Naive thymus-derived CD4-positive, alpha-beta T cell (primary cell): ENCODE data around the gene TOX2. TPM values are rescaled to one million over a fixed set of nuclear protein-coding genes. Genes with fewer than 3 reads are reported as not detected.

Experiments used
- ATAC-seq: fragments of 150-1000 bp; cut with Tn5 transposase; 2 replicates; pipeline ENCODE4 v1.10.0; 2021; ENCODE audit warnings: mild to moderate bottlenecking, moderate library complexity
- CTCF ChIA-PET: fragments of 350-600 bp; sonication (Branson Sonifier 250); formaldehyde crosslinking; loops from one replicate; lab custom pipeline; 2021; ENCODE audit warnings: antibody characterized with exemption; lab: Charles Lee
- POLR2A ChIA-PET: fragments of 350-600 bp; sonication (Branson Sonifier 250); formaldehyde crosslinking; loops from one replicate; lab custom pipeline; 2021; ENCODE audit warnings: antibody characterized with exemption, inconsistent platforms; lab: Charles Lee
- DNase-seq, 9 donors: peaks; one replicate each; pipeline versions ENCODE4 v3.0.0 to v3.0.0-alpha.2; 2020 to 2022; ENCODE audit warnings: mixed read lengths in 1 of 9
- H3K27ac ChIP-seq: one replicate; pipeline ENCODE4 v1.7.0; 2013; ENCODE audit warnings: mild to moderate bottlenecking, low read depth, low read length, moderate library complexity
- H3K27me3 ChIP-seq, 2 donors: one replicate each; pipeline ENCODE4 v1.7.0; 2013; ENCODE audit warnings: low read length in 2 of 2, mild to moderate bottlenecking in 2 of 2, moderate library complexity in 2 of 2; ENCODE audit not compliant: control insufficient read depth in 2 of 2, insufficient read depth in 2 of 2
- H3K36me3 ChIP-seq, 3 experiments: 1 replicate in 2 of 3; 2 replicates in 1 of 3; pipeline ENCODE4 v1.7.0; 2013; ENCODE audit warnings: low read length in 3 of 3, mild to moderate bottlenecking in 3 of 3, moderate library complexity in 1 of 3; ENCODE audit not compliant: insufficient read depth in 3 of 3, control insufficient read depth in 2 of 3
- H3K4me1 ChIP-seq, 2 donors: one replicate each; pipeline ENCODE4 v1.7.0; 2013; ENCODE audit warnings: low read length in 2 of 2, mild to moderate bottlenecking in 2 of 2, moderate library complexity in 1 of 2; ENCODE audit not compliant: control insufficient read depth in 2 of 2, insufficient read depth in 2 of 2
- H3K4me3 ChIP-seq: 2 replicates; pipeline ENCODE4 v1.7.0; 2013; ENCODE audit warnings: mild to moderate bottlenecking, low read length
- H3K9me3 ChIP-seq, 3 experiments: 1 replicate in 2 of 3; 2 replicates in 1 of 3; pipeline ENCODE4 v1.7.0; 2013; ENCODE audit warnings: low read length in 3 of 3; ENCODE audit not compliant: control insufficient read depth in 2 of 3
- H3K27ac Mint-ChIP-seq, 9 donors: one replicate each; pipeline ENCODE4 v1.8.0; 2020 to 2022; ENCODE audit warnings: mixed read lengths in 9 of 9, mild to moderate bottlenecking in 8 of 9, moderate library complexity in 5 of 9, inconsistent platforms in 2 of 9
- H3K27me3 Mint-ChIP-seq, 5 donors: one replicate each; pipeline ENCODE4 v1.8.0; 2021 to 2022; ENCODE audit warnings: mixed read lengths in 5 of 5, mild to moderate bottlenecking in 1 of 5
- H3K36me3 Mint-ChIP-seq, 5 donors: one replicate each; pipeline ENCODE4 v1.8.0; 2020 to 2022; ENCODE audit warnings: mixed read lengths in 5 of 5, mild to moderate bottlenecking in 3 of 5, inconsistent platforms in 1 of 5
- H3K4me1 Mint-ChIP-seq, 7 donors: one replicate each; pipeline ENCODE4 v1.8.0; 2020 to 2022; ENCODE audit warnings: mixed read lengths in 7 of 7, mild to moderate bottlenecking in 3 of 7, inconsistent platforms in 1 of 7
- H3K4me3 Mint-ChIP-seq, 10 donors: one replicate each; pipeline ENCODE4 v1.8.0; 2020 to 2022; ENCODE audit warnings: mild to moderate bottlenecking in 10 of 10, mixed read lengths in 10 of 10, moderate library complexity in 6 of 10, inconsistent platforms in 2 of 10
- H3K9me3 Mint-ChIP-seq, 11 donors: one replicate each; pipeline ENCODE4 v1.8.0; 2020 to 2022; ENCODE audit warnings: mixed read lengths in 11 of 11, mild to moderate bottlenecking in 4 of 11, inconsistent platforms in 1 of 11, moderate library complexity in 1 of 11
- intact Hi-C, 2 donors: fragments of 100-400 bp; cut with micrococcal nuclease; formaldehyde crosslinking; loops; one replicate each; pipeline ENCODE4 v1.15.1; 2023
- polyA plus RNA-seq, 2 donors: library from polyadenylated mRNA; unstranded; fragments of 300-500 nt; fragmentation: Illumina TruSeq; gene quantifications; one replicate each; pipeline ENCODE4 v1.2.3, GENCODE V29; 2021
- total RNA-seq, 6 experiments: library from RNA in 5 of 6; stranded (reverse) in 5 of 6; gene quantifications; 1 replicate in 5 of 6; 2 replicates in 1 of 6; pipeline ENCODE4 v1.2.3 and lab custom pipeline; 2021 to 2026

TOX2 gene
- total and polyA plus RNA-seq, 7 experiments from 2014 or later = 0.22 to 7.1 (median 1.5) TPM

DNA sequence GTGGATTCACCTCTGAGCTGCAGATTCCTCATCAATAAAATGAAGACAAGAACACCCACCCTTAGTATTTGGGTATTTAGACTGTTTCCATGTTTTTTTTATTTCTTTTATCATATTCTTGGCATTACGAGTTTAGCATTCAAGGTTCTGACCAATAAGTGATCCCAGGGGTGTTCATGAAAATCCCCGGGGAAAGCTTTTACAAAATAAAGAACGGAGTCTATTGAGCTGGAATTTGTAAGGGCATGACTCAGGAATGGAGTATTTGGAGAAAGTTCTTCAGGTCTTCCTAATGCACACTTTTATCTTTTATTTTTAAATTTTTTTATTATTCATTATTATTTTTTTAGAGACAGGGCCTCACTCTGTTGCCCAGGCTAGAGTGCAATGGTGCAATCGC lies 19.4 kb upstream of the TOX2 start:
- Mint-ChIP-seq H3K27me3 (peaks cover 0 to 42% (median 5%) of the 10 kb centered on the region in 5 donors), H3K4me1 (no peaks in the 10 kb centered on the region), H3K9me3 (peaks cover 5 to 37% (median 18%) of the 10 kb centered on the region in 11 donors), H3K4me3 (no peak overlapping the region), H3K36me3 (peaks cover 0 to 9% (median 5%) of the 10 kb centered on the region in 5 donors), H3K27ac (no peak overlapping the region)
- peaks cover 0 to 3% (median 0%) of the 10 kb centered on the region in 3 experiments for H3K9me3 ChIP-seq
- no peaks in the 10 kb centered on the region for H3K36me3 ChIP-seq
- no peak overlapping the region for H3K27ac ChIP-seq
- no peaks in the 10 kb centered on the region for H3K4me1 ChIP-seq
- intact Hi-C loops = no loop called here
- ChIA-PET CTCF (no interaction called here), POLR2A (no interaction called here)
- ATAC-seq (no peak), DNase-seq (no peak)
- H3K27me3 ChIP-seq = no peaks in the 10 kb centered on the region
- H3K4me3 ChIP-seq = no peak overlapping the region

DNA sequence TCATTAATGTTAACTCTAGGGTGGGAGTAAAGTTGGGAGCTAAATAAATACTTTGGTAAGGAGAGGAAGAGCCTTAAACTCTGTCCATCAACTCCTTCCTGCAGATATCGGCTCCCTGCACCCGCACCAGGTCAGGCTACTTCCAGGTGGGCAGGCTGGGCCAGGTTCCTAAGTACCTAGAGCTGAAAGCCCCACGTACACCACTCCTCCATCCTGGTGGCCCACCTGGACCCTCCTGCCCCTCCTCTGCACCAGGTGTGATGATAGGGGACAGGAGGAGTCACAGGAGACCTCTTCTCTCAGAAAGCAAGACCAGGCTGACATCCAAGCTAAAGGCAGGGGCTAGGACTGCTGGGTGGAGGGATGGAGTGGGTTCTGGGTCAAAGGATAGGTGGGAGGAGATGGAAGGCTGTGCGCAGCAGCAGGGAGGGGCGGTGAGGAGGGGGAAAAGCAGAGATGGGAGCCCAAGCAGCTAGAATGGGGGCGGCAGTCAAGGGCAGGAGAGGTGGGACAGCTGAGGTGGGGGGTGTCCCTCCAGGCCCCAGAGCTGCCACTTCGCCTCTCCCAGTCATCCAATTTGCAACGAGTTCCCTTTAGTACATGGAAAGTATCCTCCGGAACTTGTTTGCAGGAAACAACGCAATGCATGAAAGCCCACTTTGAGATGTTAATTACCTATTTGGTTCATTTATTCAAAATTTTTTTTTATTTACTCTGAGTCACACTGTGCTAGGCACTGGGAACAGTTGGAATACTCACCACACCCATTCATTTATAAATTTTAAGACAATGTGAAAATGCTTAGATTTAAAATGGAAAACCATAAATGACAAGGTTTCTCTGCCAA lies 15.2 kb upstream of the TOX2 start:
- peaks cover 0 to 11% (median 0%) of the 10 kb centered on the region in 11 donors for H3K9me3 Mint-ChIP-seq
- Histone ChIP-seq H3K9me3 (no peaks in the 10 kb centered on the region), H3K4me3 (no peak overlapping the region), H3K27me3 (no peaks in the 10 kb centered on the region), H3K4me1 (no peaks in the 10 kb centered on the region), H3K27ac (no peak overlapping the region), H3K36me3 (no peaks in the 10 kb centered on the region)
- intact Hi-C loops = no loop called here
- ATAC-seq (no peak), DNase-seq (no peak)
- CTCF ChIA-PET = interaction anchor here (0.6 kb wide), 1 partner anchor 217 kb away, joined by 3 read pairs; no protein-coding TSS in a partner anchor
- H3K4me3 Mint-ChIP-seq = no peak overlapping the region
- no peaks in the 10 kb centered on the region for H3K4me1 Mint-ChIP-seq
- H3K27ac Mint-ChIP-seq = no peak overlapping the region
- POLR2A ChIA-PET = no interaction called here
- H3K27me3 Mint-ChIP-seq = peaks cover 0 to 24% (median 5%) of the 10 kb centered on the region in 5 donors
- H3K36me3 Mint-ChIP-seq = peaks cover 0 to 6% (median 0%) of the 10 kb centered on the region in 5 donors

DNA sequence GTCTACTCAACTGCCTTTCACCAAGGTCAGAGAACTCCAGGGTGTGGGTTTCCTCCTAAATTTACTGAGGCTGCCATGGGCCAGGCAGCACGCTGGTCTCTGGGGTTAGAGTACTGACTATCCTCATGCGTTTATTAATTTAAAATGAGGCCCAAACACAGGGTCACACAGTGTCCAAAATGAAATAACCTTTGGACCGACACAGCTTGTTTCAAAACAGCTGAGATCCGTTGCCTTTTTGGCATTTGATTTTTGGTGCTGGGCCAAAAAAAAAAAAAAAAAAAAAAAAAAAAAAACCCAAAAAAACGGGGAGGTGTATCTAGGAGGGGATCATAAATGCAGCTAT lies 14.6 kb upstream of the TOX2 start:
- Mint-ChIP-seq H3K27ac (no peak overlapping the region), H3K36me3 (peaks cover 0 to 6% (median 0%) of the 10 kb centered on the region in 5 donors), H3K4me1 (no peaks in the 10 kb centered on the region), H3K4me3 (no peak overlapping the region), H3K27me3 (peaks cover 0 to 20% (median 5%) of the 10 kb centered on the region in 5 donors), H3K9me3 (peaks cover 0 to 11% (median 0%) of the 10 kb centered on the region in 11 donors)
- Histone ChIP-seq H3K4me3 (no peak overlapping the region), H3K9me3 (no peaks in the 10 kb centered on the region), H3K36me3 (no peaks in the 10 kb centered on the region), H3K4me1 (no peaks in the 10 kb centered on the region), H3K27ac (no peak overlapping the region), H3K27me3 (no peaks in the 10 kb centered on the region)
- DNase-seq (no peak), ATAC-seq (no peak)
- intact Hi-C loops = no loop called here
- POLR2A ChIA-PET = interaction anchor here (0.6 kb wide), 1 partner anchor 387 kb away, joined by 3 read pairs; no protein-coding TSS in a partner anchor
- CTCF ChIA-PET = interaction anchor here (0.6 kb wide), 1 partner anchor 217 kb away, joined by 3 read pairs; no protein-coding TSS in a partner anchor

DNA sequence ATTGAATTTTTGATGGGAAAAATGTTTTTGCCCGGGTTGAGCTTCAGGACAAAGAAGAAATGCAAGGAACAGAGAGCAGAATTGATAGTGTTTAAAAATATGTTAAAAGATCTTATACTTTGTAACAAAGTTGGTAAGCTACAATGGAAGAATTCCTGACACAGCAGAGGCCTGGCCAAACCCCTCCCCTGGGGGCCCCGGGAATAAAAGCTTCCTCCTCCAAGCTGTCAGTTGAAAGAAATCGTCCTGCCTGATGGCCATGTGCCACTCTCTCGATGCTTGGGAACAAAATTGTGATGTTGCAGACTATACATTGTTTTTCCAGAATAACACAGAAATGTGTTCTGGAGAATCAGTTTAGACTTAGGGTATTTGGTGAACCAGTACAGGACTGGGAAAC lies 14.2 kb upstream of the TOX2 start:
- Histone ChIP-seq H3K27ac (no peak overlapping the region), H3K36me3 (no peaks in the 10 kb centered on the region), H3K4me3 (no peak overlapping the region), H3K9me3 (no peaks in the 10 kb centered on the region), H3K27me3 (no peaks in the 10 kb centered on the region), H3K4me1 (no peaks in the 10 kb centered on the region)
- H3K9me3 Mint-ChIP-seq = peaks cover 0 to 11% (median 0%) of the 10 kb centered on the region in 11 donors
- intact Hi-C loops = no loop called here
- H3K36me3 Mint-ChIP-seq = peaks cover 0 to 6% (median 0%) of the 10 kb centered on the region in 5 donors
- ChIA-PET CTCF (no interaction called here), POLR2A (interaction anchor here (0.6 kb wide), 1 partner anchor 386 kb away, joined by 3 read pairs; no protein-coding TSS in a partner anchor)
- DNase-seq (no peak), ATAC-seq (no peak)
- no peak overlapping the region for H3K27ac Mint-ChIP-seq
- peaks cover 0 to 20% (median 5%) of the 10 kb centered on the region in 5 donors for H3K27me3 Mint-ChIP-seq
- no peaks in the 10 kb centered on the region for H3K4me1 Mint-ChIP-seq
- H3K4me3 Mint-ChIP-seq = no peak overlapping the region

DNA sequence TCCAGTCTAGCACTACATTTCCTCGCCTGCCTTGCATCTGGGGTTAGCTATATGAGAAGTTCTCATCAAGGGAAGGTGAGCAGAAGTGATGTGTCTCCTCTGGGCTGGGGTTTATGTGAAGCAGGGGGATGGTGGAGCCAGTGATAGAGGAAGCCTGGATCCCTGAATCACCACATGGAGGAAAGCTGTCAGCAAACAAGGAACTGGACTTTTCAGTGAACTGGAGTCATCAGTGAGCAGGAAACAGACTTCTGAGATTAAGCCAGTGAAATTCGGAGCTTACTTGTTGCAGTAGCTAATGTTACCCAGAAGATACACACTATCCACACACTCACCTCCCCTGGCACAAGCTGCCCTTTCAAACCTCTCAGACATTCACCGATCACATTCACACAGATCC lies 13.4 kb upstream of the TOX2 start:
- no peak overlapping the region for H3K27ac Mint-ChIP-seq
- POLR2A ChIA-PET = no interaction called here

DNA sequence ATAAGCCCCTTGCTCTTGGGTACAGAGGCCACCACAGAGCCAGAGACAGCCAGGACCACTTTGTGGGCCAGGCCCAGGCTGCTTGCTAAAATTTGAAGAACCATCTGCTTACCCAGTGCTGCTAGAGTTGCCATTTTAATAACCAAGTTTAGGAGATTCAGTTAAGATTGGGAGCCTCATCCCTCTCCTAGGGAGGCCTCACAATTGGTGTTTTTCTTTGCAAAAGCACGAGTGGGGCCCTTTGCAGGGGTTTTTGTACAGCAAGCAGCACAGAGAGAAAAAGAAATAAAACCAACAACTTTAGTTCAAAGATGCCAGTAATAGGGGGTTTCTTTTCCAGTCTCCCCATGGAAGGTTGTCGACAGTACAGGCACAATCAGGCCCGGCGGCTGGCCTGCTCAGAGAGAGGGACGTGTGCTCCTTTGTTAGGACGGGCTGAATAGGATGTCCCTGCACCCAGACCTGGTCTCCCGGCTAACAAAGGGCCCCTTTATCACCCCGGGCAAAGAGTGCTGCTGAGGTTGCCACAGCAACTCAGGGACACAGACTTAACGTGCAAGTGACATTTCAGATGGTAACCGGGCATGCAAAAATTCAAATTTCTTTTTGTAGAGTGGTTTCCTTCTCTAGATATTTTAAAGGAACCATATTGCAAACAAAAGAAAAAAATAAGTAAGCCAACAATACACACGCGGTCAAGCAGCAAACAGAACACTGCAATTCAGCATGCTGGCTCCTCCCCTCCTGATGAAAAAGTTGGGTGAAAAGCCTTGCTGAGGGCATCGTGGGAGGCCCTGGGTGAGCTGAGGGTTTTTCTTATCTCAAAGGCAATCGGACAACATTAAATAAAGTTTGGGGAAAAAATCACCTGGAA lies 10.5 kb upstream of the TOX2 start:
- Histone ChIP-seq H3K9me3 (peaks cover 0 to 3% (median 0%) of the 10 kb centered on the region in 3 experiments), H3K4me1 (no peaks in the 10 kb centered on the region), H3K4me3 (no peak overlapping the region), H3K36me3 (no peaks in the 10 kb centered on the region), H3K27me3 (no peaks in the 10 kb centered on the region), H3K27ac (no peak overlapping the region)
- CTCF ChIA-PET = interaction anchor here (0.7 kb wide), 1 partner anchor 176 kb away, joined by 3 read pairs; no protein-coding TSS in a partner anchor
- intact Hi-C loops = no loop called here
- Mint-ChIP-seq H3K36me3 (peaks cover 0 to 11% (median 0%) of the 10 kb centered on the region in 5 donors), H3K9me3 (peaks cover 0 to 22% (median 9%) of the 10 kb centered on the region in 11 donors), H3K4me3 (no peak overlapping the region), H3K4me1 (no peaks in the 10 kb centered on the region), H3K27me3 (peaks cover 0 to 11% (median 0%) of the 10 kb centered on the region in 5 donors), H3K27ac (no peak overlapping the region)
- POLR2A ChIA-PET = no interaction called here
- DNase-seq = no peak
- ATAC-seq = no peak

More for the DNA sequence above, 13.4 kb upstream of the TOX2 start:
- intact Hi-C loops = no loop called here
- Histone ChIP-seq H3K27me3 (no peaks in the 10 kb centered on the region), H3K4me1 (no peaks in the 10 kb centered on the region), H3K36me3 (no peaks in the 10 kb centered on the region), H3K27ac (no peak overlapping the region), H3K4me3 (no peak overlapping the region), H3K9me3 (no peaks in the 10 kb centered on the region)
- Mint-ChIP-seq H3K27me3 (peaks cover 0 to 16% (median 5%) of the 10 kb centered on the region in 5 donors), H3K9me3 (peaks cover 0 to 11% (median 0%) of the 10 kb centered on the region in 11 donors), H3K4me3 (no peak overlapping the region), H3K4me1 (no peaks in the 10 kb centered on the region), H3K36me3 (peaks cover 0 to 6% (median 0%) of the 10 kb centered on the region in 5 donors)
- CTCF ChIA-PET = no interaction called here
- ATAC-seq (no peak), DNase-seq (no peak)
